ENCODE measurements around the gene GGCX. TPM values are rescaled to one million over a fixed set of nuclear protein-coding genes. Genes with fewer than 3 reads are reported as not detected.

GGCX gene
- total and polyA plus RNA-seq, 2 of the 13 experiments (the other 11 are each of a cell fraction or from before 2014, with no cell fraction given): 72.5 to 103 TPM

DNA sequence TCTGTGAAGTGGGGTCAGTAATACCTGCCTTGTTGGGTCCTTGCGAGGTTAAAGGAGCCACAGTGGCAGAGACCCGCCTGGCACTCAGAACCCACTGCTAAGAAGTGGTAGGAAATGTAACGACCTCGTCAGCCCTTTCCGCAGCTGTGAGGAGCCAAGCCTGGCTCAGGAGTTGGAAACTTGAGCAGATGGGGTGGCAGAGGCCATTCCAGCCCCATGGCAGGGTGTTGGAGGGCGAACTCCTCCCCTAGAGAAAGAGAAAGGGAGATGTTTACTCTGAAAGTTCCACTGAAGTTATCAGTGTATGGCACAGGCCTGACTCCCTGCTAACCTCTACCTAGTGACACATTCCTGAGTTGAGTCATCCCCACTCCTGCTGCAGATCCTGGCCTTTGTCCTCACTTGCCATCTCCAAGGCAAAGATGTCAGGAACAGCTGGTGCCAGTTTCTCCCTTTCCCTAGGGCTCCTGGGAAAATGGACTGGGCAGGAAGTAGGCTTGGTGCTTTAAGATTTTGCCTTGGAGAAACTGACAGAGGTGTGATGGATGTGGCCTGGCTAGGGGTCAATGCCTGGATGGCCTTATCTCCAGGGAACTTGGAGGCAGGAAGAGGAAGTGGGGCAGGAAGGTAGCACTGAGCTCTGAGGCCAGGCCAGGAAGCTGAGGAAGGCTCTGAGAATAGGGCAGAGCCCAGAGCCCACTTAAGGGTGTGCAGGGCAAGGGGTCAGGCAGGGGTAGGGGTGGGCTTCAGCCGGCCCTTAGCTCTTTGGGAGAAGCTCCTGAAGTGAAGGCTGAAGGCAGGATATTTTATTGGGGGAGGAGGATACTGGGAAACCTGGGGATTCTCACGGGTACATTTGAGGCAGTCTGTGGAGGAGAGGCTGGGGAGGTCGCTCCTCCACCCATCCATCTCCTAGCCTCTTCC is 23.8 kb upstream of the GGCX start (continued):
- peak; percentile 76; the same call in 1 of the 2 replicates for TF ChIP-seq ZNF124 (CRISPR knock-in tag; IDR thresholded peaks at IDR 0.05)
- TF ChIP-seq PPARG (CRISPR knock-in tag; conservative IDR thresholded peaks at IDR 0.05): peak; percentile 89
- no peak for TF ChIP-seq ZNF777 (CRISPR knock-in tag; IDR thresholded peaks at IDR 0.05)
- peak; percentile 75 for TF ChIP-seq RFX5 (IDR thresholded peaks at IDR 0.05; ENCODE audit: low read depth, low read length)
- peak; percentile 61; the same call in 1 of the 2 replicates for TF ChIP-seq SMAD3 (CRISPR knock-in tag; IDR thresholded peaks at IDR 0.05)
- TF ChIP-seq ZNF766 (CRISPR knock-in tag; IDR thresholded peaks at IDR 0.05; ENCODE audit: borderline replicate concordance): peak; percentile 12; the same call in 1 of the 2 replicates
- TF ChIP-seq ZNF790 (CRISPR knock-in tag; IDR thresholded peaks at IDR 0.05; ENCODE audit: borderline replicate concordance): peak; percentile 48; the same call in 1 of the 2 replicates
- TF ChIP-seq RARG (CRISPR knock-in tag; IDR thresholded peaks at IDR 0.05; ENCODE audit: low read depth): 0 out of 2 replicates have a peak, but pooled peaks have one; percentile 28
- peak; percentile 94 for TF ChIP-seq HDAC2 (CRISPR knock-in tag; IDR thresholded peaks at IDR 0.05)
- peak; percentile 54; the same call in 1 of the 2 replicates for TF ChIP-seq KDM1A (CRISPR knock-in tag; IDR thresholded peaks at IDR 0.05)
- TF ChIP-seq KLF16 (CRISPR knock-in tag; IDR thresholded peaks at IDR 0.05): peak in 1 of 2 experiments; percentile 63; a peak in 2 of 4 replicates
- TF ChIP-seq ZNF224 (CRISPR knock-in tag; IDR thresholded peaks at IDR 0.05): peak; percentile 29; the same call in 1 of the 2 replicates
- no peak for TF ChIP-seq HNRNPLL (IDR thresholded peaks at IDR 0.05; ENCODE audit: low read depth, low read length, poor library complexity, severe bottlenecking)
- peak; percentile 14; the same call in 1 of the 2 replicates for TF ChIP-seq RELA (CRISPR knock-in tag; IDR thresholded peaks at IDR 0.05)
- peak; percentile 98 for TF ChIP-seq ZNF737 (CRISPR knock-in tag; IDR thresholded peaks at IDR 0.05; ENCODE audit: borderline replicate concordance)
- no peak; the same call in 1 of the 2 replicates for TF ChIP-seq SMAD9 (CRISPR knock-in tag; IDR thresholded peaks at IDR 0.05)
- peak; percentile 85; the same call in 2 of the 3 replicates for TF ChIP-seq MXI1 (IDR thresholded peaks at IDR 0.05; ENCODE audit: borderline replicate concordance, low read depth, low read length)
- peak; percentile 54 for TF ChIP-seq THAP11 (CRISPR knock-in tag; IDR thresholded peaks at IDR 0.05)
- TF ChIP-seq, protein P1, sequence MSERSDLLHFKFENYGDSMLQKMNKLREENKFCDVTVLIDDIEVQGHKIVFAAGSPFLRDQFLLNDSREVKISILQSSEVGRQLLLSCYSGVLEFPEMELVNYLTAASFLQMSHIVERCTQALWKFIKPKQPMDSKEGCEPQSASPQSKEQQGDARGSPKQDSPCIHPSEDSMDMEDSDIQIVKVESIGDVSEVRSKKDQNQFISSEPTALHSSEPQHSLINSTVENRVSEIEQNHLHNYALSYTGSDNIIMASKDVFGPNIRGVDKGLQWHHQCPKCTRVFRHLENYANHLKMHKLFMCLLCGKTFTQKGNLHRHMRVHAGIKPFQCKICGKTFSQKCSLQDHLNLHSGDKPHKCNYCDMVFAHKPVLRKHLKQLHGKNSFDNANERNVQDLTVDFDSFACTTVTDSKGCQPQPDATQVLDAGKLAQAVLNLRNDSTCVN (CRISPR knock-in tag; IDR thresholded peaks at IDR 0.05; ENCODE audit: borderline replicate concordance): peak; percentile 88
- peak; percentile 59 to 70; a peak in 3 of 4 replicates for TF ChIP-seq POLR2A (IDR thresholded peaks at IDR 0.05; ENCODE audit: insufficient read depth in 1 of 2, low read depth in 2 of 2, low read length in 2 of 2)
- TF ChIP-seq ARID3A (IDR thresholded peaks at IDR 0.05; ENCODE audit: low read depth, low read length): peak; percentile 68
- TF ChIP-seq FOXP1 (IDR thresholded peaks at IDR 0.05): peak; percentile 70
- TF ChIP-seq FOXP1 (CRISPR knock-in tag; IDR thresholded peaks at IDR 0.05): peak; percentile 67
- TF ChIP-seq HDAC1 (CRISPR knock-in tag; IDR thresholded peaks at IDR 0.05): peak; percentile 96
- TF ChIP-seq, protein P2, sequence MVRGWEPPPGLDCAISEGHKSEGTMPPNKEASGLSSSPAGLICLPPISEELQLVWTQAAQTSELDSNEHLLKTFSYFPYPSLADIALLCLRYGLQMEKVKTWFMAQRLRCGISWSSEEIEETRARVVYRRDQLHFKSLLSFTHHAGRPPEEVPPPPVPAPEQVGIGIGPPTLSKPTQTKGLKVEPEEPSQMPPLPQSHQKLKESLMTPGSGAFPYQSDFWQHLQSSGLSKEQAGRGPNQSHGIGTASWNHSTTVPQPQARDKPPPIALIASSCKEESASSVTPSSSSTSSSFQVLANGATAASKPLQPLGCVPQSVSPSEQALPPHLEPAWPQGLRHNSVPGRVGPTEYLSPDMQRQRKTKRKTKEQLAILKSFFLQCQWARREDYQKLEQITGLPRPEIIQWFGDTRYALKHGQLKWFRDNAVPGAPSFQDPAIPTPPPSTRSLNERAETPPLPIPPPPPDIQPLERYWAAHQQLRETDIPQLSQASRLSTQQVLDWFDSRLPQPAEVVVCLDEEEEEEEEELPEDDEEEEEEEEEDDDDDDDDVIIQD (CRISPR knock-in tag; IDR thresholded peaks at IDR 0.05; ENCODE audit: low read depth): peak; percentile 96
- TF ChIP-seq YEATS4 (CRISPR knock-in tag; IDR thresholded peaks at IDR 0.05; ENCODE audit: borderline replicate concordance): no peak
- TF ChIP-seq HOXA3 (CRISPR knock-in tag; IDR thresholded peaks at IDR 0.05): peak; percentile 42; the same call in 1 of the 2 replicates

Data from HepG2 (cell line).